OCI-LY3 (cell line): ENCODE data around the gene KIF3A.

Source experiments
- EZH2phosphoT487 ChIP-seq: fragments of 200-600 bp; shearing (Covaris generic); IDR thresholded peaks from 2 replicates; pipeline ENCODE4 v1.6.1; 2018; ENCODE audit warnings: antibody characterized with exemption, mixed run types, low read depth
- TF ChIP-seq, protein P1 (sequence below): fragments of 200-600, 300-600 bp; sonication (generic); IDR thresholded peaks from 2 replicates; pipeline ENCODE4 v1.5.1; 2014; ENCODE audit warnings: antibody characterized with exemption, low read length, low read depth

- TF ChIP-seq EZH2phosphoT487 = no peak
- TF ChIP-seq, protein P1, sequence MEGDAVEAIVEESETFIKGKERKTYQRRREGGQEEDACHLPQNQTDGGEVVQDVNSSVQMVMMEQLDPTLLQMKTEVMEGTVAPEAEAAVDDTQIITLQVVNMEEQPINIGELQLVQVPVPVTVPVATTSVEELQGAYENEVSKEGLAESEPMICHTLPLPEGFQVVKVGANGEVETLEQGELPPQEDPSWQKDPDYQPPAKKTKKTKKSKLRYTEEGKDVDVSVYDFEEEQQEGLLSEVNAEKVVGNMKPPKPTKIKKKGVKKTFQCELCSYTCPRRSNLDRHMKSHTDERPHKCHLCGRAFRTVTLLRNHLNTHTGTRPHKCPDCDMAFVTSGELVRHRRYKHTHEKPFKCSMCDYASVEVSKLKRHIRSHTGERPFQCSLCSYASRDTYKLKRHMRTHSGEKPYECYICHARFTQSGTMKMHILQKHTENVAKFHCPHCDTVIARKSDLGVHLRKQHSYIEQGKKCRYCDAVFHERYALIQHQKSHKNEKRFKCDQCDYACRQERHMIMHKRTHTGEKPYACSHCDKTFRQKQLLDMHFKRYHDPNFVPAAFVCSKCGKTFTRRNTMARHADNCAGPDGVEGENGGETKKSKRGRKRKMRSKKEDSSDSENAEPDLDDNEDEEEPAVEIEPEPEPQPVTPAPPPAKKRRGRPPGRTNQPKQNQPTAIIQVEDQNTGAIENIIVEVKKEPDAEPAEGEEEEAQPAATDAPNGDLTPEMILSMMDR = no peak
Measured at GRCh38 chr5:132648355-132648754, 89.0 kb downstream of the KIF3A start.
